Endothelial cell of umbilical vein (primary cell): ENCODE data around the gene HTRA1. TPM values are rescaled to one million over a fixed set of nuclear protein-coding genes. Genes with fewer than 3 reads are reported as not detected.

Experiments
- BruUV-seq: library from RNA; stranded (reverse); fragments of 400-500 nt; replicated peaks from 2 replicates; lab custom pipeline; 2021; lab: Mats Ljungman, UMichigan
- CTCF ChIA-PET: fragments of 300-600, 350-600 bp; sonication (Branson Sonifier 250); formaldehyde crosslinking; loops from one replicate; lab custom pipeline; 2021; ENCODE audit warnings: antibody characterized with exemption, inconsistent platforms; lab: Charles Lee
- POLR2A ChIA-PET: fragments of 300-600, 350-600 bp; sonication (Branson Sonifier 250); formaldehyde crosslinking; loops from one replicate; lab custom pipeline; 2021; ENCODE audit warnings: antibody characterized with exemption, inconsistent platforms; lab: Charles Lee
- DNase-seq: peaks from one replicate; pipeline ENCODE4 v3.0.0-alpha.2; 2011; ENCODE audit warnings: low read depth, low spot score
- FAIRE-seq: peaks from 2 replicates; lab custom pipeline; 2011; peaks lifted over from hg19 to GRCh38; lab: Jason Lieb, UNC
- H2AFZ ChIP-seq: 2 replicates; pipeline ENCODE4 v1.6.0; 2012; ENCODE audit warnings: low read depth, low read length, control low read depth, inconsistent platforms
- H3K27ac ChIP-seq: 2 replicates; pipeline ENCODE4 v1.5.1; 2011; ENCODE audit warnings: low read depth, mild to moderate bottlenecking, control low read depth, low read length, moderate library complexity; ENCODE audit not compliant: insufficient read depth
- H3K27me3 ChIP-seq, 2 experiments: 2 replicates each; pipeline versions ENCODE4 v1.6.0 to v1.6.1; 2011; ENCODE audit warnings: low read length in 2 of 2, mixed read lengths in 1 of 2; ENCODE audit not compliant: control insufficient read depth in 2 of 2, insufficient read depth in 2 of 2
- H3K36me3 ChIP-seq, 2 experiments: 2 replicates in 1 of 2; 3 replicates in 1 of 2; pipeline ENCODE4 v1.5.1; 2011; ENCODE audit warnings: low read length in 2 of 2, mild to moderate bottlenecking in 1 of 2, moderate library complexity in 1 of 2; ENCODE audit not compliant: control insufficient read depth in 2 of 2, insufficient read depth in 2 of 2; ENCODE audit errors: extremely low read depth in 1 of 2
- H3K4me1 ChIP-seq: 3 replicates; pipeline ENCODE4 v1.5.1; 2011; ENCODE audit warnings: mild to moderate bottlenecking, low read length; ENCODE audit not compliant: control insufficient read depth, insufficient read depth; ENCODE audit errors: extremely low read depth
- H3K4me2 ChIP-seq: 2 replicates; pipeline ENCODE4 v1.6.1; 2011; ENCODE audit warnings: low read length, control low read depth, mixed read lengths; ENCODE audit not compliant: insufficient read depth
- H3K4me3 ChIP-seq, 3 experiments: fragments of 200-600 bp in 1 of 3; sonication (generic), shearing (Covaris generic) in 1 of 3; replicated peaks in 1 of 3; 2 replicates each; pipeline ENCODE4 v1.5.1; 2011 to 2016; ENCODE audit warnings: control low read depth in 3 of 3, low read length in 3 of 3, mild to moderate bottlenecking in 2 of 3, inconsistent platforms in 1 of 3, low read depth in 1 of 3, moderate library complexity in 1 of 3; ENCODE audit not compliant: insufficient read depth in 1 of 3
- H3K79me2 ChIP-seq: 2 replicates; pipeline ENCODE4 v1.6.0; 2012; ENCODE audit warnings: low read length, inconsistent platforms; ENCODE audit not compliant: control insufficient read depth, insufficient read depth
- H3K9ac ChIP-seq: replicated peaks from 2 replicates; pipeline ENCODE3; 2011; ENCODE audit warnings: low read length, control low read depth; ENCODE audit not compliant: insufficient read depth; ENCODE audit errors: extremely low read depth
- H3K9me1 ChIP-seq: replicated peaks from 3 replicates; pipeline ENCODE4 v1.6.0; 2011; ENCODE audit warnings: mild to moderate bottlenecking, low read length; ENCODE audit not compliant: control insufficient read depth, insufficient read depth; ENCODE audit errors: extremely low read depth
- H3K9me3 ChIP-seq: replicated peaks from 2 replicates; pipeline ENCODE4 v1.5.1; 2012; ENCODE audit warnings: low read length, inconsistent platforms; ENCODE audit not compliant: control insufficient read depth, insufficient read depth
- H4K20me1 ChIP-seq: replicated peaks from 2 replicates; pipeline ENCODE3; 2011; ENCODE audit warnings: mild to moderate bottlenecking, low read length; ENCODE audit not compliant: control insufficient read depth, insufficient read depth; ENCODE audit errors: extremely low read depth
- CTCF ChIP-seq, 2 donors: IDR thresholded peaks; 1 replicate in 1 of 2; 2 replicates in 1 of 2; pipeline ENCODE4 v1.5.1; 2011; ENCODE audit warnings: low read length in 2 of 2, mild to moderate bottlenecking in 2 of 2, moderate library complexity in 2 of 2, control low read depth in 1 of 2, inconsistent platforms in 1 of 2, low read depth in 1 of 2; ENCODE audit not compliant: insufficient read depth in 1 of 2; ENCODE audit errors: extremely low read depth in 1 of 2
- EZH2 ChIP-seq: IDR thresholded peaks from 2 replicates; pipeline ENCODE4 v1.6.1; 2012; ENCODE audit warnings: borderline replicate concordance, low read depth, mild to moderate bottlenecking, moderate library complexity, low read length, inconsistent platforms; ENCODE audit not compliant: severe bottlenecking
- FOS ChIP-seq: IDR thresholded peaks from 2 replicates; pipeline ENCODE4 v1.6.1; 2011; ENCODE audit warnings: mild to moderate bottlenecking, low read length, moderate library complexity, borderline replicate concordance; ENCODE audit not compliant: insufficient read depth
- GATA2 ChIP-seq: IDR thresholded peaks from 2 replicates; pipeline ENCODE4 v1.7.0; 2011; ENCODE audit warnings: low read depth, mild to moderate bottlenecking, moderate library complexity, mixed read lengths, low read length; ENCODE audit not compliant: insufficient read length, insufficient read depth
- JUN ChIP-seq: IDR thresholded peaks from 2 replicates; pipeline ENCODE4 v1.6.1; 2011; ENCODE audit warnings: borderline replicate concordance, low read depth; ENCODE audit not compliant: insufficient read length, insufficient read depth
- MAX ChIP-seq: IDR thresholded peaks from 2 replicates; pipeline ENCODE4 v1.6.1; 2011; ENCODE audit not compliant: insufficient read depth, insufficient read length
- MYC ChIP-seq: IDR thresholded peaks from one replicate; pipeline ENCODE4 v1.6.1; 2011; ENCODE audit warnings: mild to moderate bottlenecking, low read depth, low read length
- POLR2A ChIP-seq: IDR thresholded peaks from 2 replicates; pipeline ENCODE4 v1.6.1; 2012; ENCODE audit warnings: low read depth, mild to moderate bottlenecking, control low read depth, low read length
- POLR2AphosphoS5 ChIP-seq: IDR thresholded peaks from 2 replicates; pipeline ENCODE4 v1.6.1; 2012; ENCODE audit warnings: low read depth, mild to moderate bottlenecking, control low read depth, low read length, moderate library complexity; ENCODE audit not compliant: insufficient read depth
- dilution Hi-C: fragments of 300-500 bp; cut with MboI; formaldehyde crosslinking; loops from one replicate; pipeline ENCODE4 v1.15.0; 2019; ENCODE audit warnings: low sequenced_read_pairs; ENCODE audit not compliant: extremely low pct_ligation_motif_present
- intact Hi-C: fragments of 100-400 bp; cut with micrococcal nuclease; formaldehyde crosslinking; loops from one replicate; pipeline ENCODE4 v1.10.0; 2022
- polyA plus RNA-seq, 4 experiments: library from polyadenylated mRNA; depleted of rRNA in 3 of 4; stranded (reverse) in 3 of 4; unstranded in 1 of 4; fragments of >200 nt; gene quantifications; 2 replicates each; pipeline versions ENCODE4 v1.2.1 to v1.2.3, GENCODE V29; 2011 to 2012; ENCODE audit warnings: missing spikeins in 1 of 4
- total RNA-seq: library from RNA; stranded (reverse); gene quantifications from 2 replicates; pipeline ENCODE4 v1.2.3, GENCODE V29; 2021

The HTRA1 gene
- total and polyA plus RNA-seq, 2 donors (not counting 3 experiments of a cell fraction or from before 2014, with no cell fraction given) = 192 to 270 TPM

GRCh38 chr10:122546242-122546641 is 84.9 kb downstream of the HTRA1 start:
- Histone ChIP-seq H3K9ac (no peak overlapping the region), H3K27me3 (no peaks in the 10 kb centered on the region), H3K9me3 (no peaks in the 10 kb centered on the region), H4K20me1 (no peaks in the 10 kb centered on the region), H3K9me1 (no peaks in the 10 kb centered on the region), H3K4me2 (no peak overlapping the region), H3K4me1 (peaks cover 4% of the 10 kb centered on the region), H3K36me3 (no peaks in the 10 kb centered on the region), H3K79me2 (no peaks in the 10 kb centered on the region), H3K4me3 (no peak overlapping the region), H3K27ac (no peak overlapping the region), H2AFZ (no peak overlapping the region)
- dilution Hi-C loops = no loop called here
- FAIRE-seq = no peak
- ChIA-PET POLR2A (no interaction called here), CTCF (interaction anchor here (1.2 kb wide), 1 partner anchor 19 kb away, joined by 3 read pairs; no protein-coding TSS in a partner anchor)
- TF ChIP-seq GATA2 (no peak), POLR2AphosphoS5 (no peak), JUN (no peak), EZH2 (no peak), MYC (no peak), POLR2A (no peak), CTCF (IDR thresholded peaks at IDR 0.05; ENCODE audit: extremely low read depth in 1 of 2, insufficient read depth in 1 of 2, low read depth in 1 of 2, low read length in 2 of 2) (no peak), FOS (no peak), MAX (no peak)
- intact Hi-C loops = no loop called here
- BruUV-seq = no TSS peak
- no peak for DNase-seq
